Panc1 (cell line): ENCODE results near the gene LDLR. TPM values are rescaled to one million over a fixed set of nuclear protein-coding genes. Genes with fewer than 3 reads are reported as not detected.

Source experiments
- ATAC-seq: fragments of 200-7000 bp; cut with Tn5 transposase; 2 replicates; pipeline ENCODE4 v1.9.1; 2020; ENCODE audit warnings: mild to moderate bottlenecking, moderate library complexity
- BruUV-seq: library from RNA; stranded (reverse); fragments of 400-500 nt; replicated peaks from 2 replicates; lab custom pipeline; 2021; lab: Mats Ljungman, UMichigan
- CTCF ChIA-PET: fragments of 300-600 bp; sonication (Branson Sonifier 250); formaldehyde crosslinking; loops from one replicate; lab custom pipeline; 2022; ENCODE audit warnings: antibody characterized with exemption; lab: Charles Lee
- POLR2A ChIA-PET: fragments of 300-600 bp; sonication (Branson Sonifier 250); formaldehyde crosslinking; loops from one replicate; lab custom pipeline; 2022; ENCODE audit warnings: antibody characterized with exemption; lab: Charles Lee
- DNase-seq: peaks from one replicate; pipeline ENCODE4 v3.0.0-alpha.2; 2010; ENCODE audit warnings: low read depth, low spot score
- H3K27ac ChIP-seq: 2 replicates; pipeline ENCODE4 v1.5.1; 2011; ENCODE audit warnings: mild to moderate bottlenecking, low read length, inconsistent platforms
- H3K27me3 ChIP-seq: fragments of 200-500 bp; sonication (Bioruptor generic); 2 replicates; pipeline ENCODE4 v1.6.0; 2014; ENCODE audit warnings: low read length, inconsistent platforms; ENCODE audit not compliant: control insufficient read depth, insufficient read depth
- H3K36me3 ChIP-seq: fragments of 200-500 bp; sonication (Bioruptor generic); 2 replicates; pipeline ENCODE4 v1.5.1; 2014; ENCODE audit warnings: inconsistent platforms, mild to moderate bottlenecking, low read length, moderate library complexity; ENCODE audit not compliant: control insufficient read depth, insufficient read depth
- H3K4me1 ChIP-seq: 2 replicates; pipeline ENCODE4 v1.5.1; 2011; ENCODE audit warnings: inconsistent platforms, mild to moderate bottlenecking, low read length, moderate library complexity; ENCODE audit not compliant: control insufficient read depth, insufficient read depth
- H3K4me3 ChIP-seq, 2 experiments: 2 replicates each; pipeline ENCODE4 v1.5.1; 2011 to 2012; ENCODE audit warnings: low read depth in 2 of 2, low read length in 2 of 2, mild to moderate bottlenecking in 2 of 2, inconsistent platforms in 1 of 2, moderate library complexity in 1 of 2
- H3K9me3 ChIP-seq: fragments of 200-500 bp; sonication (Bioruptor generic); 2 replicates; pipeline ENCODE4 v1.5.1; 2014; ENCODE audit warnings: low read depth, mild to moderate bottlenecking, inconsistent platforms, low read length, moderate library complexity; ENCODE audit not compliant: control insufficient read depth, insufficient read depth
- CTCF ChIP-seq: fragments of 450-650 bp; IDR thresholded peaks from 2 replicates; pipeline ENCODE4 v1.5.1; 2017; ENCODE audit warnings: mild to moderate bottlenecking
- POLR2AphosphoS5 ChIP-seq: IDR thresholded peaks from 2 replicates; pipeline ENCODE4 v1.6.1; 2012; ENCODE audit warnings: mild to moderate bottlenecking, low read depth, low read length, moderate library complexity
- REST ChIP-seq, 2 experiments: IDR thresholded peaks; 2 replicates each; pipeline ENCODE4 v1.6.1; 2011 to 2012; ENCODE audit warnings: low read depth in 2 of 2, control low read depth in 1 of 2, low read length in 1 of 2, mild to moderate bottlenecking in 1 of 2, moderate library complexity in 1 of 2; ENCODE audit not compliant: insufficient read depth in 1 of 2
- SIN3A ChIP-seq: IDR thresholded peaks from 2 replicates; pipeline ENCODE4 v1.6.1; 2012; ENCODE audit warnings: low read depth, mild to moderate bottlenecking, low read length, moderate library complexity, borderline replicate concordance; ENCODE audit not compliant: insufficient read depth
- TCF7L2 ChIP-seq: IDR thresholded peaks from 2 replicates; pipeline ENCODE4 v1.6.1; 2011; ENCODE audit warnings: mild to moderate bottlenecking, low read depth, low read length, inconsistent platforms
- in situ Hi-C: cut with HindIII; loops from 2 replicates; pipeline ENCODE4 v1.10.0; 2016; ENCODE audit warnings: low sequenced_read_pairs, low pct_unique_long_range_greater_than_20kb
- intact Hi-C: fragments of 100-400 bp; cut with micrococcal nuclease; formaldehyde crosslinking; loops from one replicate; pipeline ENCODE4 v1.10.0; 2022; ENCODE audit not compliant: unreplicated experiment
- total RNA-seq: library from RNA; stranded (reverse); gene quantifications from one replicate; pipeline ENCODE4 v1.2.1, GENCODE V29; 2021; ENCODE audit not compliant: unreplicated experiment

Gene LDLR
- total RNA-seq, 1 experiment from 2014 or later = 203 TPM

- no TSS peak for BruUV-seq
- ChIA-PET CTCF (no interaction called here), POLR2A (no interaction called here)
- intact Hi-C loops = no loop called here
- no peaks in the 10 kb centered on the region for H3K9me3 ChIP-seq
- DNase-seq (no peak), ATAC-seq (peak; percentile 82)
- H3K36me3 ChIP-seq = peaks cover 7% of the 10 kb centered on the region; the same call in 1 of the 2 replicates
- H3K27ac ChIP-seq = no peak overlapping the region
- H3K4me1 ChIP-seq = no peaks in the 10 kb centered on the region; the same call in 1 of the 2 replicates
- H3K27me3 ChIP-seq = no peaks in the 10 kb centered on the region
- in situ Hi-C loops = no loop called here
- H3K4me3 ChIP-seq = no peak overlapping the region
- peak; percentile 86 for TF ChIP-seq CTCF
- TF ChIP-seq POLR2AphosphoS5 = no peak
Measured at GRCh38 chr19:11130824-11131455, 41.7 kb downstream of the LDLR start.

- BruUV-seq = no TSS peak
Measured at GRCh38 chr19:11131471-11131870, 42.2 kb downstream of the LDLR start.

More at GRCh38 chr19:11131471-11131870, 42.2 kb downstream of the LDLR start:
- in situ Hi-C loops = no loop called here
- ChIA-PET CTCF (no interaction called here), POLR2A (no interaction called here)
- H3K27me3 ChIP-seq = no peaks in the 10 kb centered on the region
- H3K27ac ChIP-seq = no peak overlapping the region
- DNase-seq = no peak
- H3K4me3 ChIP-seq = no peak overlapping the region
- H3K4me1 ChIP-seq = no peaks in the 10 kb centered on the region; the same call in 1 of the 2 replicates
- TF ChIP-seq POLR2AphosphoS5 (no peak), SIN3A (no peak), TCF7L2 (no peak), CTCF (no peak), REST (IDR thresholded peaks at IDR 0.05; ENCODE audit: insufficient read depth in 1 of 2, low read depth in 2 of 2, low read length in 1 of 2) (no peak)
- H3K9me3 ChIP-seq = no peaks in the 10 kb centered on the region
- intact Hi-C loops = no loop called here
- peaks cover 7% of the 10 kb centered on the region; the same call in 1 of the 2 replicates for H3K36me3 ChIP-seq
- ATAC-seq = no peak
